NCI-H510A (cell line): ENCODE measurements around the gene DCST1.

ENCODE experiments used
- DNase-seq: peaks from one replicate; lab custom pipeline; 2025; lab: John Stamatoyannopoulos, UW

Gene DCST1

GRCh38 chr1:155053531-155054105, 20.0 kb downstream of the DCST1 start:
- no peak for DNase-seq

- DNase-seq: no peak
Measured at GRCh38 chr1:155057104-155057503, 23.5 kb downstream of the DCST1 start.

DNA sequence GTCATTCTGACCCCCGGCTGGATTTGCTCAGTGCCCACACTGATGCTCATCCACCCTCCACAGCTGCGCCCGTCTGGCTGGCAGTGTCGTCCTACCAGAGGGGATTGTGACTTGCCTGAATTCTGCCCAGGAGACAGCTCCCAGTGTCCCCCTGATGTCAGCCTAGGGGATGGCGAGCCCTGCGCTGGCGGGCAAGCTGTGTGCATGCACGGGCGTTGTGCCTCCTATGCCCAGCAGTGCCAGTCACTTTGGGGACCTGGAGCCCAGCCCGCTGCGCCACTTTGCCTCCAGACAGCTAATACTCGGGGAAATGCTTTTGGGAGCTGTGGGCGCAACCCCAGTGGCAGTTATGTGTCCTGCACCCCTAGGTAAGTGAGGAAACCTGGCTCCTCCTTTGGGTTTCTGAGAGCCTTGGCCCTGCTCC, 24.2 kb downstream of the DCST1 start:
- no peak for DNase-seq

GRCh38 chr1:155060736-155061135, 27.1 kb downstream of the DCST1 start:
- no peak for DNase-seq

DNA sequence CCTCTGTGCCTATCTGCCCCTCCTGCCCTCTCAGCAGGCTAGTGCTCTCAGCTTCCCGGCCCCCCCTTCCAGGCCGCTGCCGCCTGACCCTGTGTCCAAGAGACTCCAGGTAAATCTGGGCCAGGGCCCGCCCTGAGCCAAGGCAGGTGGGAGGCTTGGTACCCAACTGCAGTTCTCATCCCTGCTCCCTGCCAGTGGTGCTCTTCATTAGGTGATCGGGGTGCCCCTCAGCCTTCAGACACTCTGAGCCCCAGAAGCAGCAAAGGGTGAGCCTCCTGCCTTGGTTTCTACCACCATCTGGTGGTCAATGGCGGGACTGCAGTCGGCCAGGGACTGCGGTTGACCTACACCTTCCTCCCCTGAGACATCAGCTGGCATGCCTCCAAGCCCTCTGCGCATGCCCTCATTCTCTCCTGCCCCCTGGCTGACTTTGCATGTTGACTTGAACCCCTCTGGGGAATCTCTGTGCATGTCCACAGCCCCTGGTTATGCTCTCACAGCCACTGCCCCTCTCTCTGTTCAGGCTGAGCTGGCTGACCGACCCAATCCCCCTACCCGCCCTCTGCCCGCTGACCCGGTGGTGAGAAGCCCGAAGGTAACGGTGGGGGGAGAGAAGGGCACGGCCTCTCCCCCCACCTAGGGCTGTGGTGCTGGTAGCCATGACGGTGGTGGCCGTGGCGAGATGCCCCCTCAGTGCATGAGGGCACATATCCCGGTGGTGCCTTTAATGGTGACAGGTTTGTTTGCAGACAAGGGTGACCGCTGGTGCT, 27.9 kb downstream of the DCST1 start:
- DNase-seq: peak; percentile 45

- DNase-seq: no peak
Measured at GRCh38 chr1:155062151-155062686, 28.6 kb downstream of the DCST1 start.

DNA sequence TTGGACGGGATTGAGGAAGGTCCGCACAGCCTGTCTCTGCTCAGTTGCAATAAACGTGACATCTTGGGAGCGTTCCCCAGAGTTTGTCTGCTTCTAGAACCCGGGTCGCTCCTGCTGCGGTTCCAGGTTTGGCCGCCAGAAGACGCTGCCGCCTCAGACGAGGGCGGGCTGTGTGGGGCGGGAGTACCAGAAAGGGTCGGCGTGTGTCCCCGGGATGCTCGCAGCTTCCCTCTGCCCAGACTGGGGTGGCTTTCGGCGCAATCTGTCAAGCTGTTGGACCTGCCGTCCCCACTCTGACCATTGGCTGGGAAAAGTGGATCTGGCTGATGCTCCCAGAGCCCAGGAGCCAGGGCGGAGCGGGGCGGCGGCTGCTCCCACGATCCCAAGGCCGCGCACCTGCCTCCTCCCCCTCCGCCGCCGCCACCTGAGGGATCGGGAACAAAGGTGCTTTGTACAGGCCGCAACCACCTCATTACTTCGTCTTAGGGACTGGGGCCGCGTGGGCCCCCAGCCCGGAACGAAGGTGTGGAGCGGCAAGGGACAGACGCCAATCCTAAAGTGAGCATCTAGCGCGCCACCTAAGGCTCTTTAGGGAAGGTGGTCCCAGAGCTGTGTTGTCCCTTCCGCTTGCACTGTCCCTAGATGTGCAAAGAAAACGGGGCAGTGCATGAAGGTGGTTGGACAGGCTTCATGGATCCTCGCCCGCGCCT, 29.2 kb downstream of the DCST1 start:
- DNase-seq: no peak

DNA sequence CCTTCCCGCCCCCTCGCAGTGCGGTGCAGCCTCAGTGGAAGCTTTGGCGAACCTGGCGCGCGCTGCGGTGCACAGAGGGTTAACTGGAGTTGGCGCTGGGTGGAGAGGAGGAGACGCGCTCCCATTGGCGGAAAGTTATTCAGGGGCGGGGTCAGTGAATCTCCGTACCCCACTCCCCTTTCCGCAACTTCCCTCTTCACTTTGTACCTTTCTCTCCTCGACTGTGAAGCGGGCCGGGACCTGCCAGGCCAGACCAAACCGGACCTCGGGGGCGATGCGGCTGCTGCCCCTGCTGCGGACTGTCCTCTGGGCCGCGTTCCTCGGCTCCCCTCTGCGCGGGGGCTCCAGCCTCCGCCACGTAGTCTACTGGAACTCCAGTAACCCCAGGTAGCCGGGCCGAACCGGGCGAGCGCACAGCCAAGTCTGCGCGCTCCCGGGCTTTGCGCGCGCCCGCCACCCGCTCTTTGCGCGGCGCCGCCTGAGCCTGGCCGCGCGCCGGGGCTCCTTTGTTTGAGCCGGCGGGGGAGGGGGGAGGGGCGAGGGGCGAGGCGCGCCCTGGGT, 30.0 kb downstream of the DCST1 start, which contains the start of gene EFNA4:
Gene EFNA4 (plus strand): TSS at position 191 of the 561 bp plus-strand sequence. CDS start 84 bp downstream, at position 275.
- peak; percentile 79 for DNase-seq

GRCh38 chr1:155064111-155064831, 30.6 kb downstream of the DCST1 start:
- no peak for DNase-seq

DNA sequence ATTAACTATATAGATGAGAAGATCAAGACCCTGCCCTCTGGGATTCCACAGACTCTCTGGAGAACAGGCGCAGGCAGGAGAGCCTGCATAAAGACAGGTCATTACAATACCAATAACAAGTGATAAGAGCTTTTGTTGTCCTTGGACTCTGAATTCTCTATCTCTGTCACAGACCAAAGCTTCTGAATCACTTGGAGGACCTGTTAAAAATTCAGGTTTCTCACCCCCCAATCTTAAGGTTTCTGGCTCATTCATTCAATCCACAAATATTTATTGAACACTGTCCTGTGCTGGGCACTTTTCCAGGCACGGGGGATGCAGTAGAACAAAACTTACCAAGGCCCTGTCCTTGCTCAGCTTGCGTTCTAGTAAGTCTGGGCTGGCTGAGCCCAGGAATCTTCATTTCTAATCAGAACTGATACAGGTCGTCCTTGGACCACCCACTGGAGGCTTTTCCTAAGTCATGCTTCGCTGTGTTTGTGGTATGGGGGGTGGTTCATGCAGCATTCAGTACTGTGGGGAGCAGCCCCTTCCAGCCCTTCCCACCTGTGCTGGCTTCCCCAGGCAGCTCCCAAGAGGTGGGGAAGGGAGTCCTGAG, 31.3 kb downstream of the DCST1 start:
- DNase-seq: no peak

DNA sequence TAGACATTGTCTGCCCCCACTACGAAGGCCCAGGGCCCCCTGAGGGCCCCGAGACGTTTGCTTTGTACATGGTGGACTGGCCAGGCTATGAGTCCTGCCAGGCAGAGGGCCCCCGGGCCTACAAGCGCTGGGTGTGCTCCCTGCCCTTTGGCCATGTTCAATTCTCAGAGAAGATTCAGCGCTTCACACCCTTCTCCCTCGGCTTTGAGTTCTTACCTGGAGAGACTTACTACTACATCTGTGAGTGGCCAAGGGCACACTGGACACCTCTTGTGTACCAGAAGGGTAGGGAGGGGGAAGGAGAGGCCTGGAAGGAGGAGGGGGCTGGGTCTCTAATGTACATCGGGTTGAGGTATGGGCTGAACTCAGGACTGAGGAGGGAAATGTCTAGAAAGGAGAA, 33.2 kb downstream of the DCST1 start:
- no peak for DNase-seq

GRCh38 chr1:155068599-155068998, 35.0 kb downstream of the DCST1 start:
- no peak for DNase-seq

DNA sequence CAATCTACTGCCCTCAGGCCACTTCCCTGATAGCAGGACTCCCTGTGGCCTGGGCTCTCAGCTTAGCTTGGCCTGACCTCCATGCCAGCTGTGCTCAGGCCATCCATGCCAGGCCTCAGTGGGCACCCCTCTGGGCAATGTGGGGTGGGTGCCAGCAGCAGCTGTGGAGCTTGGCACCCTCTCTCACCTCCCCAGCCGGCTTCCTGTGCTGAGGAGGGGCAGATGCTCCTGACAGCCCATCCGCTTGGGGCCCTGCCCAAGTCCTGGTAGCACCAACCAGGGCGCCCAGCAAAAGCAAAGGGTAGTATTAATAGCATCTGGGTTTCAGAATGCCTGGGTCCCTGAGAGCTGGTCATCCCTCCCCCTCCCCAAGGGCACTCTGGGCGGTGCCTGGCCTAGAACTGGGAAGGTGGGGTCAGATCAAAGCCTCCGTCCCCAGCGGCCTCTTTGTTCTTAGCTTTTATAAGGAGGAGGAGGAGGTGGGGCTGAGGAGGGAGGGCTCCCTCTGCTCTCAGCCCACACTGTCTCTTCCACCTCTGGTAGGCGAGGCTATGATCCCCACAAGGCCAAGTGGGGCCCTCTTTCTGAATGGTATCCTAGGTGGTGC, 36.0 kb downstream of the DCST1 start:
- DNase-seq: peak; percentile 44

DNA sequence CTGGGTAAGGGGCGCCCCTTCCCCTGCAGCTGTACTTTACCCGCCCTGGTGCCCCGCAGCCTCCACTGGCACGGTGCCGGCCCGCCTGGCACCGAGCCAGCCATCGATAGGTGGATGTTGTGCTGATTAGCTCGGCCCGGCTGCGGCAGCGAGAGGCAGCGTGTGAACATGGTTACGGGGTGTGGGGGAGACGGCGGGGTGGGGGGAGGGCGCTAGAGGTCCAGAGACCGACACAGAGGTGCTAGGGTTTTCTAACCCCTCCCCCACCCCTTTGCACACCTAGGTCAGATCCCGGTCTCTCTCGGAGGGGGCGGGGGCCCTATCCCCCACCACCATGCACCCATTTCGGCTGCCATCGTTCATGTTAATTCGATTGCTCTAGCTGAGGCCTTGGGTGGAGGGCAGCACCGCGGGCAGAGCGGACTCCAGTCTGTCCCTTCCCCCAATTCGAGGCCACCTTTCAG, 36.6 kb downstream of the DCST1 start:
- DNase-seq: no peak

DNA sequence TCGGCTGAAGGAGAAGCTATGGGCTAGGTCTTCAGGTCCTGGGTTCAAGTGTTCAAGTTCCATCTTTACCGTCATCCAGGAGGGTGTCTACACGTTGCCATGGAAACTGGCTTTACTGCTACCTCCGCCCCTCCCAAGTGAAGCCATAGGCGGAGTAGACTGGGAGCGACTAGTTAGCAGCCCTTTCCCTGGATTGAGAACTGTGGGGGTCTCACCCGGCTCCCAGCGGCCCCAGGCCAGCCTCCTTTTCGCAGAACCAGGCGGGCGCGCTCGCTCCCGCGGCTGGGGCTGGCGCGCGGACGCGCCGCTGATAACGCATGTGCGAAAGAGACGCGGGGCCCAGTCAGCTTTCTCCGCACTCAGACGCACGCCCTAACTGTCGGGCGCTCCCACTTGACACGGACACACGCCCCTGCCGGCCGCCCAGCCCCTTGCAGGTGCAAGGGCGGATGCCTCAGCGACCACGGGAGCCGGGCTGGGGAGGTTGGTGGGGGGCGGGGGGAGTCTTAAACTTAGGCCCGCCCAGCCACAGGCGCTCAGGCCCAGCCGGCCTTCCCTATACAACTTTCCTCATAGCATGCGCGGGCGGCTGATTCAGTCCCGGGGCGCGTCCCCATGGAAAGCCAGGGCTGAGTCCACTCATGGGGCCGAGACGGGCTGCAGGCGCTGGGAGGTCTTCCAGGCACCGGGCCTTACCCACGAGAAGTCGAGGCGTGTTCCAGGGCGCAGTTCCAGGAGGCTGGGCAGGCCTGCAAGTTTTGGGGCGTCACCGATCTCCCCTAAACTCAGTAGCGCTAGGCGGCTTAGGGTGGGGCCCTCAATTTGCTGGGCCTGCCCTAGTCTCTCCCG, 37.3 kb downstream of the DCST1 start:
- peak; percentile 96 for DNase-seq

DNA sequence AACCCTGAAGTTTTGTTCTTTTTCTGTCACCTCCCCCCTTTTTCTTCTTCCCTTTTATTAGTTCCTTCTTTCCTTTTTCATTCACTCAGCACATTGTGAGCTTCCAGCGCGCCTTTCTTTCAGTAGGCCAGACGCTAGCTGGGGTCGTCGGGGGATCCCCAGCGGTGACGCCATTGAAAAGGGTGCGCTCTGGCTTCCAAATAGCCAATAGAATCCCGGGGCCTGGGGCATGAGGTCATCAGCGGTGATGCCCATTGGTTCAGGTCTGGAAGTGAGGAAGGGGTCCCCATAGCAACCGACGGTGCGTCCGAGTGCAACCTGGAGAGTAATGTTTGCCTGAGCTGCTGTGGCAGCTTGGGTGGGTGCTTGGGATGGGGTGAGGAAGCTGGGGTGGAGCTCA, 38.1 kb downstream of the DCST1 start:
- DNase-seq: no peak

- DNase-seq: no peak
Measured at GRCh38 chr1:155072531-155073289, 39.1 kb downstream of the DCST1 start.

DNA sequence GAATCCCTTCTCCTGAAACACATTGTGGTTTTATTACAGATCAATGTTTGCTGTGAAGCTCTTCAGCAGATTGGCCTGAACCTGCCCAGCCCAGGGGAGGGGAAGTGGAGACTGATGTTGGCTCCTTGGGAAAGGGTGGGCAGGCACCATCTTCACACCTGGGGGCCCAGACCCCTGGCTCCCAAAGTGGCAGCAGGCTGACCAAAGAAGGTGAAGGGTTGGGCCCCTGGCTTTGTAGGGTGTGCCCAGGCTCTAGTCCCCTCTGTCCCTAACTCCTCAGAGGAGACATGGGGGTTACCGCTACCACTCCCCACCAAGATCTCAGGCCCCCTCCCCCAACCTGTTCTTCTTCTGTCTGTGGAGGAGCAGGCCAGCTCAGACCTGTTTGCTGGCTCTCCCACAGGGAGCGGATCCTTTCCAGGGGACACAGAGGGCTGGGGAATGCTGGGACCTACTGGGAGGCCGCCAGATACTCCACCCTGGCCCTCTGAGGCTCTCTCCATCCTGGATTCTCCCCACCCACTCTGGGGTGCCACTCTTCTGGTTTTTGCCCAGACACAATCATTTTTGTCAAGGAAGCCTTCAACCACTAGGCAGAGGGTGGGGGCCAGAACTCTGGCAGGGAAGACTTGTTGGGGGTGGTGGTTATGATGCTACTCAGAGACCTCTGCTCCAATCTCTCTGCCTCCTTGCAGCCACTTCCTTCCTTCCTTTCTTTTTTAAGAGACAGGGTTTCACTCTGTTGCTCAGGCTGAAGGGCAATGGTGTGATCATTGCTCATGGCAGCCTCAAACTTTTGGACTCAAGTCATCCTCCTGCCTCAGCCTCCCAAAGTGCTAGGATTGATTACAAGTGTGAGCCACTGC, 40.0 kb downstream of the DCST1 start:
- DNase-seq: no peak
